GM12878 (cell line): Measurements from ENCODE around the gene ITIH1. TPM values are rescaled to one million over a fixed set of nuclear protein-coding genes. Genes with fewer than 3 reads are reported as not detected.

Experiments
- ATAC-seq: fragments of 200-7000 bp; cut with Tn5 transposase; 3 replicates; pipeline ENCODE4 v1.9.1; 2020; ENCODE audit warnings: mild to moderate bottlenecking, moderate library complexity
- BruUV-seq: library from RNA; stranded (reverse); fragments of 400-500 nt; replicated peaks from 2 replicates; lab custom pipeline; 2021; lab: Mats Ljungman, UMichigan
- CTCF ChIA-PET: fragments of 300-600 bp; sonication (Branson Sonifier 250); formaldehyde crosslinking; extraction: SDS; loops from one replicate; lab custom pipeline; 2021; ENCODE audit warnings: inconsistent platforms; lab: Yijun Ruan, JAX
- POLR2A ChIA-PET: fragments of 350-600 bp; formaldehyde crosslinking; extraction: SDS; loops from one replicate; lab custom pipeline; 2021; ENCODE audit warnings: inconsistent platforms; lab: Charles Lee
- RAD21 ChIA-PET: fragments of 300-600 bp; sonication (Branson Sonifier 250); formaldehyde crosslinking; loops from one replicate; lab custom pipeline; 2023; ENCODE audit warnings: antibody characterized with exemption; ENCODE audit not compliant: unreplicated experiment; lab: Charles Lee
- SMC1A ChIA-PET: fragments of 300-600 bp; sonication (Branson Sonifier 250); formaldehyde crosslinking; loops from one replicate; lab custom pipeline; 2023; ENCODE audit not compliant: unreplicated experiment, uncharacterized antibody; lab: Charles Lee
- DNase-seq: peaks from one replicate; pipeline ENCODE4 v3.0.0-alpha.2; 2011; ENCODE audit warnings: low read depth, low spot score
- FAIRE-seq: peaks from 3 replicates; lab custom pipeline; 2011; peaks lifted over from hg19 to GRCh38; lab: Jason Lieb, UNC
- H2AFZ ChIP-seq: 2 replicates; pipeline ENCODE4 v1.6.0; 2011; ENCODE audit warnings: low read depth, low read length, control low read depth; ENCODE audit not compliant: control insufficient read depth
- H3K27ac ChIP-seq: 2 replicates; pipeline ENCODE4 v1.5.1; 2011; ENCODE audit warnings: control low read depth; ENCODE audit not compliant: control insufficient read depth, insufficient read depth
- H3K27me3 ChIP-seq, 2 experiments: replicated peaks in 1 of 2; 2 replicates each; pipeline versions ENCODE4 v1.6.0 to v1.6.1; 2011; ENCODE audit warnings: low read length in 1 of 2; ENCODE audit not compliant: control insufficient read depth in 2 of 2, insufficient read depth in 2 of 2
- H3K36me3 ChIP-seq, 2 experiments: 2 replicates each; pipeline ENCODE4 v1.5.1; 2011; ENCODE audit warnings: low read length in 1 of 2; ENCODE audit not compliant: control insufficient read depth in 2 of 2, insufficient read depth in 2 of 2
- H3K4me1 ChIP-seq: 2 replicates; pipeline ENCODE4 v1.6.1; 2011; ENCODE audit warnings: mild to moderate bottlenecking, low read length, moderate library complexity, mixed read lengths; ENCODE audit not compliant: control insufficient read depth, insufficient read depth
- H3K4me2 ChIP-seq: 2 replicates; pipeline ENCODE4 v1.6.0; 2011; ENCODE audit warnings: control low read depth; ENCODE audit not compliant: control insufficient read depth, insufficient read depth
- H3K4me3 ChIP-seq: fragments of 200-600 bp; sonication (generic); 2 replicates; pipeline ENCODE4 v1.5.1; 2016
- H3K79me2 ChIP-seq: 2 replicates; pipeline ENCODE4 v1.6.0; 2011; ENCODE audit warnings: low read length; ENCODE audit not compliant: control insufficient read depth, insufficient read depth
- H3K9ac ChIP-seq: 2 replicates; pipeline ENCODE4 v1.8.0; 2011; ENCODE audit warnings: low read length, control low read depth, mixed read lengths; ENCODE audit not compliant: control insufficient read depth, insufficient read depth
- H3K9me3 ChIP-seq: replicated peaks from 3 replicates; pipeline ENCODE4 v1.5.1; 2011; ENCODE audit warnings: mild to moderate bottlenecking, low read length; ENCODE audit not compliant: control insufficient read depth, insufficient read depth
- H4K20me1 ChIP-seq: 2 replicates; pipeline ENCODE4 v1.6.0; 2011; ENCODE audit not compliant: control insufficient read depth, insufficient read depth
- CBX5 ChIP-seq: sonication (generic); IDR thresholded peaks from 2 replicates; pipeline ENCODE4 v1.6.1; 2016; ENCODE audit warnings: low read depth, moderate library complexity, mild to moderate bottlenecking, inconsistent platforms
- CEBPB ChIP-seq, 2 experiments: fragments of 150-350 bp in 1 of 2; IDR thresholded peaks; 2 replicates each; pipeline ENCODE4 v1.6.1; 2012 to 2014; ENCODE audit warnings: low read depth in 2 of 2, low read length in 2 of 2, borderline replicate concordance in 1 of 2, inconsistent platforms in 1 of 2
- FOXM1 ChIP-seq: IDR thresholded peaks from 2 replicates; pipeline ENCODE4 v1.6.1; 2012; ENCODE audit warnings: low read depth, mild to moderate bottlenecking, inconsistent platforms, low read length, moderate library complexity
- HCFC1 ChIP-seq: fragments of 150-350 bp; IDR thresholded peaks from 2 replicates; pipeline ENCODE4 v1.6.1; 2014; ENCODE audit warnings: low read length
- NFYB ChIP-seq: IDR thresholded peaks from 2 replicates; pipeline ENCODE4 v1.6.1; 2011; ENCODE audit warnings: low read depth, mild to moderate bottlenecking, low read length, improper control_type of control experiment, moderate library complexity; ENCODE audit not compliant: insufficient read depth
- NR2C2 ChIP-seq: IDR thresholded peaks from 2 replicates; pipeline ENCODE4 v1.6.1; 2011; ENCODE audit warnings: borderline replicate concordance, low read depth; ENCODE audit not compliant: control insufficient read depth, insufficient read length
- RELB ChIP-seq: fragments of 450-650 bp; IDR thresholded peaks from 2 replicates; pipeline ENCODE4 v1.6.1; 2017; ENCODE audit warnings: low read depth, mild to moderate bottlenecking, moderate library complexity
- SP1 ChIP-seq: IDR thresholded peaks from one replicate; pipeline ENCODE4 v1.6.1; 2011; ENCODE audit warnings: low read depth, low read length
- SPI1 ChIP-seq: IDR thresholded peaks from 2 replicates; pipeline ENCODE4 v1.6.1; 2011; ENCODE audit warnings: low read depth, mild to moderate bottlenecking, low read length, moderate library complexity, borderline replicate concordance; ENCODE audit not compliant: insufficient read depth
- WGBS: methylation state at CpG from one replicate; pipeline ENCODE4 v1.1.6; 2016; ENCODE audit warnings: low lambda C conversion rate; ENCODE audit not compliant: insufficient replicate concordance, insufficient coverage; ENCODE audit errors: missing lambda C conversion rate; 5-methylcytosine and 5-hydroxymethylcytosine counted together
- in situ Hi-C: fragments of 300-500 bp; cut with MboI; formaldehyde crosslinking; loops from 9 replicates; pipeline ENCODE4 v1.14.3; 2018; ENCODE audit warnings: mixed read lengths
- intact Hi-C: fragments of 100-400 bp; cut with micrococcal nuclease; formaldehyde crosslinking; loops from one replicate; pipeline ENCODE4 v1.14.2; 2022; ENCODE audit not compliant: unreplicated experiment
- polyA plus RNA-seq, 11 experiments: library from polyadenylated mRNA; depleted of rRNA in 4 of 11; unstranded in 6 of 11; stranded (reverse) in 5 of 11; fragments of >200 nt; fragmentation: Nextera tagmentation in 4 of 11; fragmentation: Illumina TruSeq in 1 of 11; extraction: Ambion mirVana in 4 of 11; extraction: Trizol in 1 of 11; gene quantifications; 1 replicate in 1 of 11; 2 replicates in 10 of 11; pipeline versions ENCODE4 v1.2.1 to v1.2.3, GENCODE V29; 2011 to 2016; ENCODE audit warnings: inconsistent platforms in 2 of 11, missing spikeins in 2 of 11, low read depth in 1 of 11
- total RNA-seq, 4 experiments: library from RNA; depleted of rRNA in 3 of 4; stranded (reverse); fragments of >200 nt in 3 of 4; fragmentation: Illumina TruSeq in 1 of 4; extraction: Trizol in 1 of 4; gene quantifications; 2 replicates each; pipeline versions ENCODE4 v1.2.1 to v1.2.3, GENCODE V29; 2013 to 2021
- TF ChIP-seq, protein P1 (sequence below): IDR thresholded peaks from 2 replicates; pipeline ENCODE4 v1.6.1; 2011; ENCODE audit warnings: borderline replicate concordance, low read depth, mild to moderate bottlenecking, moderate library complexity, mixed read lengths, low read length; ENCODE audit not compliant: insufficient read depth; ENCODE audit errors: extremely low read length
- TF ChIP-seq, protein P2 (sequence below): fragments of 150-350 bp; IDR thresholded peaks from 2 replicates; pipeline ENCODE4 v1.6.1; 2014; ENCODE audit warnings: mild to moderate bottlenecking, low read depth, low read length
- TF ChIP-seq, protein P3 (sequence below): IDR thresholded peaks from 2 replicates; pipeline ENCODE4 v1.6.1; 2012; ENCODE audit warnings: mild to moderate bottlenecking, low read depth, low read length

Gene ITIH1
- total and polyA plus RNA-seq, 10 of the 15 experiments (the other 5 are each of a cell fraction or from before 2014, with no cell fraction given): 0.33 to 0.64 (median 0.44) TPM; not detected in 7

- Histone ChIP-seq H4K20me1 (no peaks in the 10 kb centered on the region), H3K27me3 (no peaks in the 10 kb centered on the region; a peak in 1 of 4 replicates), H3K9ac (no peak overlapping the region), H3K4me2 (no peak overlapping the region), H3K4me1 (no peaks in the 10 kb centered on the region), H3K4me3 (no peak overlapping the region), H3K79me2 (no peaks in the 10 kb centered on the region), H3K36me3 (no peaks in the 10 kb centered on the region), H3K27ac (no peak overlapping the region), H3K9me3 (no peaks in the 10 kb centered on the region), H2AFZ (no peak overlapping the region)
- WGBS: 63% methylated on average over 11 of the region's 11 CpGs
- RAD21 ChIA-PET: no interaction called here
- POLR2A ChIA-PET: no interaction called here
- CTCF ChIA-PET: interaction anchor here (1.1 kb wide), 1 partner anchor 34 kb away, joined by 3 read pairs; no protein-coding TSS in a partner anchor
- SMC1A ChIA-PET: no interaction called here
- ATAC-seq: no peak
- no peak for FAIRE-seq
- intact Hi-C loops: no loop called here
- no peak for DNase-seq
- in situ Hi-C loops: no loop called here
- no TSS peak for BruUV-seq
- TF ChIP-seq RELB (no peak), NR2C2 (no peak), CEBPB (IDR thresholded peaks at IDR 0.05; ENCODE audit: borderline replicate concordance in 1 of 2, low read depth in 2 of 2, low read length in 2 of 2) (no peak), SPI1 (no peak), FOXM1 (no peak), SP1 (no peak), CBX5 (no peak), HCFC1 (no peak), NFYB (no peak)
- TF ChIP-seq, protein P1, sequence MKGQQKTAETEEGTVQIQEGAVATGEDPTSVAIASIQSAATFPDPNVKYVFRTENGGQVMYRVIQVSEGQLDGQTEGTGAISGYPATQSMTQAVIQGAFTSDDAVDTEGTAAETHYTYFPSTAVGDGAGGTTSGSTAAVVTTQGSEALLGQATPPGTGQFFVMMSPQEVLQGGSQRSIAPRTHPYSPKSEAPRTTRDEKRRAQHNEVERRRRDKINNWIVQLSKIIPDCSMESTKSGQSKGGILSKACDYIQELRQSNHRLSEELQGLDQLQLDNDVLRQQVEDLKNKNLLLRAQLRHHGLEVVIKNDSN: no peak
- TF ChIP-seq, protein P2, sequence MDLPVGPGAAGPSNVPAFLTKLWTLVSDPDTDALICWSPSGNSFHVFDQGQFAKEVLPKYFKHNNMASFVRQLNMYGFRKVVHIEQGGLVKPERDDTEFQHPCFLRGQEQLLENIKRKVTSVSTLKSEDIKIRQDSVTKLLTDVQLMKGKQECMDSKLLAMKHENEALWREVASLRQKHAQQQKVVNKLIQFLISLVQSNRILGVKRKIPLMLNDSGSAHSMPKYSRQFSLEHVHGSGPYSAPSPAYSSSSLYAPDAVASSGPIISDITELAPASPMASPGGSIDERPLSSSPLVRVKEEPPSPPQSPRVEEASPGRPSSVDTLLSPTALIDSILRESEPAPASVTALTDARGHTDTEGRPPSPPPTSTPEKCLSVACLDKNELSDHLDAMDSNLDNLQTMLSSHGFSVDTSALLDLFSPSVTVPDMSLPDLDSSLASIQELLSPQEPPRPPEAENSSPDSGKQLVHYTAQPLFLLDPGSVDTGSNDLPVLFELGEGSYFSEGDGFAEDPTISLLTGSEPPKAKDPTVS: no peak
- TF ChIP-seq, protein P3, sequence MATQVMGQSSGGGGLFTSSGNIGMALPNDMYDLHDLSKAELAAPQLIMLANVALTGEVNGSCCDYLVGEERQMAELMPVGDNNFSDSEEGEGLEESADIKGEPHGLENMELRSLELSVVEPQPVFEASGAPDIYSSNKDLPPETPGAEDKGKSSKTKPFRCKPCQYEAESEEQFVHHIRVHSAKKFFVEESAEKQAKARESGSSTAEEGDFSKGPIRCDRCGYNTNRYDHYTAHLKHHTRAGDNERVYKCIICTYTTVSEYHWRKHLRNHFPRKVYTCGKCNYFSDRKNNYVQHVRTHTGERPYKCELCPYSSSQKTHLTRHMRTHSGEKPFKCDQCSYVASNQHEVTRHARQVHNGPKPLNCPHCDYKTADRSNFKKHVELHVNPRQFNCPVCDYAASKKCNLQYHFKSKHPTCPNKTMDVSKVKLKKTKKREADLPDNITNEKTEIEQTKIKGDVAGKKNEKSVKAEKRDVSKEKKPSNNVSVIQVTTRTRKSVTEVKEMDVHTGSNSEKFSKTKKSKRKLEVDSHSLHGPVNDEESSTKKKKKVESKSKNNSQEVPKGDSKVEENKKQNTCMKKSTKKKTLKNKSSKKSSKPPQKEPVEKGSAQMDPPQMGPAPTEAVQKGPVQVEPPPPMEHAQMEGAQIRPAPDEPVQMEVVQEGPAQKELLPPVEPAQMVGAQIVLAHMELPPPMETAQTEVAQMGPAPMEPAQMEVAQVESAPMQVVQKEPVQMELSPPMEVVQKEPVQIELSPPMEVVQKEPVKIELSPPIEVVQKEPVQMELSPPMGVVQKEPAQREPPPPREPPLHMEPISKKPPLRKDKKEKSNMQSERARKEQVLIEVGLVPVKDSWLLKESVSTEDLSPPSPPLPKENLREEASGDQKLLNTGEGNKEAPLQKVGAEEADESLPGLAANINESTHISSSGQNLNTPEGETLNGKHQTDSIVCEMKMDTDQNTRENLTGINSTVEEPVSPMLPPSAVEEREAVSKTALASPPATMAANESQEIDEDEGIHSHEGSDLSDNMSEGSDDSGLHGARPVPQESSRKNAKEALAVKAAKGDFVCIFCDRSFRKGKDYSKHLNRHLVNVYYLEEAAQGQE: no peak
Measured at GRCh38 chr3:52787246-52787645, 9.8 kb downstream of the ITIH1 start.
